Stimulated activated naive CD8-positive, alpha-beta T cell treated with anti-CD3 and anti-CD28 coated beads, Interleukin-15, Interleukin-2, amounts not matched to agents 100 ng/mL and 50 ng/mL, for 24 hours (primary cell): ENCODE data around the gene PPP2R2D.

Experiments used
- H3K27ac Mint-ChIP-seq: one replicate; pipeline ENCODE4 v1.8.0; 2021; ENCODE audit warnings: mild to moderate bottlenecking, mixed read lengths
- H3K27me3 Mint-ChIP-seq: one replicate; pipeline ENCODE4 v1.8.0; 2021; ENCODE audit warnings: mixed read lengths
- H3K36me3 Mint-ChIP-seq: one replicate; pipeline ENCODE4 v1.8.0; 2021; ENCODE audit warnings: low read depth, mixed read lengths
- H3K4me1 Mint-ChIP-seq: one replicate; pipeline ENCODE4 v1.8.0; 2021; ENCODE audit warnings: low read depth, mixed read lengths
- H3K4me3 Mint-ChIP-seq: one replicate; pipeline ENCODE4 v1.8.0; 2021; ENCODE audit warnings: mild to moderate bottlenecking, mixed read lengths
- H3K9me3 Mint-ChIP-seq: one replicate; pipeline ENCODE4 v1.8.0; 2021; ENCODE audit warnings: mixed read lengths

Gene PPP2R2D

GRCh38 chr10:131920151-131920550, 19.3 kb downstream of the PPP2R2D start:
- Mint-ChIP-seq H3K27ac (peak overlapping the region; percentile 92), H3K27me3 (no peaks in the 10 kb centered on the region), H3K9me3 (peaks cover 27% of the 10 kb centered on the region), H3K36me3 (peaks cover 64% of the 10 kb centered on the region), H3K4me1 (peaks cover 70% of the 10 kb centered on the region), H3K4me3 (no peak overlapping the region)

DNA sequence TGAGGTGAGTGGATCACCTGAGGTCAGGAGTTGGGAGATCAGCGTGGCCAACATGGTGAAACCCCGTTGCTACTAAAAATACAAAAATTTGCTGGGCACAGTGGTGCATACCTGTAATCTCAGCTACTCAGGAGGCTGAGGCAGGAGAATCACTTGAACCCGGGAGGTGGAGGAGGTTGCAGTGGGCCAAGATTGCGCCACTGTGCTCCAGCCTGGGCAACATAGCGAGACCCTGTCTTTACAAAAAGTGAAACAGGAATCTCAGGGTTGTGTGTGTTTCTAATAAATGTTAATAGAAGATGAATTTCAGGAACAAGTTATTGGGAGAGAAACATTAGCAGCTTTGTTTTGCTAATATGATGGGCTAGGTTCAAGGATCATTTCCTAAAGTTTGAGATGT, 19.9 kb downstream of the PPP2R2D start:
- H3K4me1 Mint-ChIP-seq = peaks cover 71% of the 10 kb centered on the region
- no peaks in the 10 kb centered on the region for H3K27me3 Mint-ChIP-seq
- peaks cover 65% of the 10 kb centered on the region for H3K36me3 Mint-ChIP-seq

GRCh38 chr10:131921184-131921583, 20.4 kb downstream of the PPP2R2D start:
- H3K9me3 Mint-ChIP-seq = peaks cover 27% of the 10 kb centered on the region
- peaks cover 72% of the 10 kb centered on the region for H3K4me1 Mint-ChIP-seq
- no peak overlapping the region for H3K4me3 Mint-ChIP-seq
- H3K27ac Mint-ChIP-seq = peak overlapping the region; percentile 51
- no peaks in the 10 kb centered on the region for H3K27me3 Mint-ChIP-seq
- peaks cover 66% of the 10 kb centered on the region for H3K36me3 Mint-ChIP-seq

More for the DNA sequence above, 19.9 kb downstream of the PPP2R2D start:
- Mint-ChIP-seq H3K9me3 (peaks cover 27% of the 10 kb centered on the region), H3K4me3 (no peak overlapping the region), H3K27ac (peak overlapping the region; percentile 92)

GRCh38 chr10:131923038-131923756, 22.4 kb downstream of the PPP2R2D start:
- Mint-ChIP-seq H3K36me3 (peaks cover 68% of the 10 kb centered on the region), H3K9me3 (peaks cover 24% of the 10 kb centered on the region), H3K4me3 (no peak overlapping the region), H3K4me1 (peaks cover 82% of the 10 kb centered on the region), H3K27me3 (no peaks in the 10 kb centered on the region), H3K27ac (peak overlapping the region; percentile 3)

DNA sequence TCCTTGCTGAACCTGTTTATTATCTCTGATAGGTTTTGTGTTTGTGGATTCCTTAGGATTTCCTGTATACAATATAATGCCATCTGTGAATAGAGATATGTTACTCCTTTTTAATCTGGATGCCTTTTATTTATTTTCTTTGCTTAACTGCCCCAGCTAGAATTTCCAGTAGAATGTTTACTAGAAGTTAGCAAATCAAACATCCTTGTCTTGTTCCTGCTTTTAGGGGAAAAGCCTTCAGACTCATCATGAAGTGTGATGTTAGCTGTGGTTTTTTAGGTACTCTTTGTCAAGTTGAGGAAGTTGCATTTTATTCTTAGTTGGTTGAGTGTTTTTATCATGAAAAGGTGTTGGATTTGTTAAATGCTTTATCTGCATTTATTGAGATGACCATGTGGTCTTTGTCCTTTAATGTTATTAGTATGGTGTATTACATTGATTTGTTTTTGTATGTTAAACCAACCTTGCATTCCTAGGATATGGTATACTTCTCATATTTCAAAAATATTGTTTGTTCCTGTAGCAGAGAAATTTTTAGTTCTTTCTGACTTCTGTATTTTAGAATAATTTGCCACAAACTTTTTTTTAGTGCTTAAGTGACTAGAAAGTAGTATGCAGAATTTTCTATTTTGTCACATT, 24.3 kb downstream of the PPP2R2D start:
- peaks cover 84% of the 10 kb centered on the region for H3K4me1 Mint-ChIP-seq
- H3K9me3 Mint-ChIP-seq = peaks cover 9% of the 10 kb centered on the region
- H3K27ac Mint-ChIP-seq = no peak overlapping the region
- H3K36me3 Mint-ChIP-seq = peaks cover 58% of the 10 kb centered on the region
- no peaks in the 10 kb centered on the region for H3K27me3 Mint-ChIP-seq
- no peak overlapping the region for H3K4me3 Mint-ChIP-seq

GRCh38 chr10:131925716-131926115, 24.9 kb downstream of the PPP2R2D start:
- H3K4me1 Mint-ChIP-seq = peaks cover 84% of the 10 kb centered on the region
- H3K4me3 Mint-ChIP-seq = no peak overlapping the region
- peaks cover 56% of the 10 kb centered on the region for H3K36me3 Mint-ChIP-seq
- H3K9me3 Mint-ChIP-seq = peaks cover 5% of the 10 kb centered on the region
- no peak overlapping the region for H3K27ac Mint-ChIP-seq
- no peaks in the 10 kb centered on the region for H3K27me3 Mint-ChIP-seq

DNA sequence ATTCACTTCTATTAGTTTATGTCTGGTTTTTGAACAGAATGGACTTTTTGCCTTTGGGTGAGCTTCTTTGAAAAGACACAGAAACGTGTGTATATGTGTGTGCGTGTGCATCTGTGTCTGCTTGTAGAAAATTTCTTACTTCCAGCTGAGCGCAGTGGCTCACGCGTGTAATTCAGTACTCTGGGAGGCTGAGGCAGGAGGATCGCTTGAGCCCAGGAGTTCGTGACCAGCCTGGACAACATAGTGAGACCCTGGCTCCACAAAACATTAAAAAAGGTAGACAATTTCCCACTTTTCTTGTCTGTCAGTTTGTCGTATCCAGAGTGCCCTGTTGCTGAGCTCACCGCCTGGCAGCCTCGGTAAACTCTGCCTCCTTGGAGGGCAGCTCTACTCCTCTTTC, 25.4 kb downstream of the PPP2R2D start:
- H3K9me3 Mint-ChIP-seq = peaks cover 5% of the 10 kb centered on the region
- H3K27me3 Mint-ChIP-seq = no peaks in the 10 kb centered on the region
- peaks cover 51% of the 10 kb centered on the region for H3K36me3 Mint-ChIP-seq
- no peak overlapping the region for H3K27ac Mint-ChIP-seq
- H3K4me1 Mint-ChIP-seq = peaks cover 84% of the 10 kb centered on the region
- H3K4me3 Mint-ChIP-seq = no peak overlapping the region

DNA sequence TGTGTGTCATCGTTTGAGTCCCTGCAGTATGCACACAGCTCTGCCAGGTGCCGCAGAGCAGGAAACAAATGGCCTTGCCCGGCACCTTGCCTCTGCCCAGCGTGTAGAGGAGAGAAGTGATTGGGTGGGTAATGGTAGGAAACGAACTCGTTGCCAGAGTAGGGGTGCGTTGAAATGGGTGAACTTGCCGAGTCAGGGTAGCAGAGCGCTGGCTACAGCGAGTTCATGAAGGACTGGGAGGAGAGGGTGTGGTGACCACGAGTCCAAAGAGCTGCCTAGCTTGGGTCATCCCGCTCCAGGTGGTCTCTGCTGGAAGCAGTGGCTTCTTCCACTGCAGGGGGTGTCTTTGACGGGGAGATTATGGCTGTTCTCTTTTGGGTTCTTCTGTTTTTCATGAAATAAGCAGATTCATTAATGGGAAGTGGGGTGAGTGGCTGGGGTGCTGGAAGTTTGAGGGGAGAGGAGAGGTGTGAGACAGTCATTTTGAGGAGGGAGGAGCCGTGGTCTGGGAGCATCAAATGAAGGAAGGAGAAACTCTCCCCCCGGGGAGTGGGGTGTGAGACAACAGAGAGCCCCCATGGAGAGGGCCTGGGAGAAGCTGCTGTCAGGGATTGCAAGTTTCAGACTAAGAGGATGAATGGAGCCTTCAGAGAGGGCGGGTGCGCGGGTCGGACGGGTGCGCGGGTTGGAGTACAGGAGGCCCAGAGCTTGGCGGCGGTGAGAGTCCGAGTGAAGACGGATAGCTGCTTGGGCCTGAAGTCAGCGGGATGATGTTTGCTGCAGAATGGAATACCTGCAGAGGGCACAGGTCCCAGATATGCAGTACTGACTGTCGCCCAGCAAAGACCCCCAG, 26.2 kb downstream of the PPP2R2D start:
- Mint-ChIP-seq H3K36me3 (peaks cover 44% of the 10 kb centered on the region), H3K9me3 (peaks cover 5% of the 10 kb centered on the region), H3K27ac (no peak overlapping the region), H3K4me1 (peaks cover 82% of the 10 kb centered on the region), H3K27me3 (no peaks in the 10 kb centered on the region), H3K4me3 (peak overlapping the region; percentile 5)

GRCh38 chr10:131928248-131929095, 27.7 kb downstream of the PPP2R2D start:
- Mint-ChIP-seq H3K9me3 (peaks cover under 1% of the 10 kb centered on the region), H3K4me1 (peaks cover 81% of the 10 kb centered on the region), H3K27me3 (no peaks in the 10 kb centered on the region), H3K36me3 (peaks cover 37% of the 10 kb centered on the region), H3K4me3 (peak overlapping the region; percentile 68), H3K27ac (peak overlapping the region; percentile 84)

DNA sequence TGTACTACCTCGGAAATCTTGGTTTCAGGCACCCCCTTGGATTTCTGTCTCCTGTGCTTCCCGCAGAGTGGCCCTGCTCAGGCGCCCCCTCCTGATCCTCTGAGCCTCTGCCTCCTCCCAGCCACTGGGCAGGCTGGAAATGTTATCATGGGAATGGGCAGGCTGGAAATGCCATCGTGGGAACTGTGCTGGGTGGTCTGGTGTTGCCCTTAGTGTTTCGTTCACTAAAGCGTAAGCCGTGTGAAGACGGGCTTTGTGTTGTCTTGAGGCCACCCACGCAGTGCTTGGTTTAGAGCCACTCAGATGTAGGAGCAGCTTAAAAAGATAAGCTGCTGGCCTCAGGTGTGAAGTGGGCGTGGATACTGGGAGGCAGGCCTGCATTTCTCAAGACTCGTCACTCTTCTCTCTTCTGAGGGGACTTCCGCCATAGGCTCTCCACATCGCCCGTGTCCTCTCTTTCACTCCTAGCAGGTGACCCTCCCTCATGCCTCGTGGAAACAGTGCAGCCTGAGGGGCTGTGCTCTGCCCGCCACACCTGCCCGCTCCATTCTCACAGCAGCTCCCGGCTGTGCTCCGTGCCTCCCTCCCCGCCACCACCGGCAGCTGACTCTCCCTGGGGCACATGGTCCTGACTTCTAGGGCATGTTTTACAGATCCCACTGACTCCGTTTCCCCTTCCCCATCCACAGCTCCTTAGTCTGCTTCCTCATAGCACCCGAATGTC, 28.5 kb downstream of the PPP2R2D start:
- peaks cover 85% of the 10 kb centered on the region for H3K4me1 Mint-ChIP-seq

GRCh38 chr10:131930150-131930549, 29.3 kb downstream of the PPP2R2D start:
- Mint-ChIP-seq H3K36me3 (peaks cover 35% of the 10 kb centered on the region), H3K27me3 (no peaks in the 10 kb centered on the region), H3K27ac (no peak overlapping the region), H3K4me1 (peaks cover 86% of the 10 kb centered on the region), H3K4me3 (no peak overlapping the region), H3K9me3 (no peaks in the 10 kb centered on the region)

More for the DNA sequence above, 28.5 kb downstream of the PPP2R2D start:
- H3K36me3 Mint-ChIP-seq = peaks cover 39% of the 10 kb centered on the region
- H3K27me3 Mint-ChIP-seq = no peaks in the 10 kb centered on the region
- H3K4me3 Mint-ChIP-seq = peak overlapping the region; percentile 1
- H3K9me3 Mint-ChIP-seq = no peaks in the 10 kb centered on the region
- no peak overlapping the region for H3K27ac Mint-ChIP-seq

DNA sequence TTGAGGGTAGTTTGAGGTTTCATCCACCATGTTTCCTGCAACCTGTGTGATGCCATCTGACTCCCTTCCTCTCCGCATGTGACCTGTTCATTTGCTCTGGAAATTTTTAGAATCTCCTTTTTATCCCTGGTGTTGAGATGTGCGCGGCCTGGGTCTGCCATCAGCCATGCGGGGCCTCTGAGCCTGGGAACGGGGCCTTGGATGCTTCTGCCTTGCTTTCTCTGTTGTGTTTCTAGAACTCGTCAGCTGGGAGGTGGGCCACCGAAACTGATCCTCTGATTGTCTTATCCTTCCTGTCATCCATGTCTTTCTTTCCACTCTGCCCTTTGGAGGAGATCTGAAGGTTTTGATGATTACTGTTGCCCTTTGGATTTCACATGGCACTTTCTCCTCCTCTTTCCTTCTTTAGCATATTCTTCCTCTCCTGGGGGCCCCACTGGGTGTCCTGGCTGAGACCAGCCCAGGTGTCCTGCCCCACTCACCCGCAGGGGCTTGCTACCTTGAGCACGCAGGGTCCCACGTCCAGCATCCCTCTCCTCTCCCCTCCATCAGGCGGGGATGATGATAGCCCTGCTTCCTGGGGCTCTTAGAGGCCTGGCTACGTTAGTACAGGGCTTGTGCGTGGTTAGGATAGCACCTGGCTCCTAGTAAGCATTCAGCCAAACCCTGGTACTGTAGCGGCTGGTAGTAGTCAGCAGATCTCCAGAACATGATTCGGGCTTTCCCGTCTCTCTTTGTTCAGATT, 29.9 kb downstream of the PPP2R2D start:
- no peak overlapping the region for H3K27ac Mint-ChIP-seq
- H3K4me1 Mint-ChIP-seq = peaks cover 82% of the 10 kb centered on the region
- H3K4me3 Mint-ChIP-seq = no peak overlapping the region

DNA sequence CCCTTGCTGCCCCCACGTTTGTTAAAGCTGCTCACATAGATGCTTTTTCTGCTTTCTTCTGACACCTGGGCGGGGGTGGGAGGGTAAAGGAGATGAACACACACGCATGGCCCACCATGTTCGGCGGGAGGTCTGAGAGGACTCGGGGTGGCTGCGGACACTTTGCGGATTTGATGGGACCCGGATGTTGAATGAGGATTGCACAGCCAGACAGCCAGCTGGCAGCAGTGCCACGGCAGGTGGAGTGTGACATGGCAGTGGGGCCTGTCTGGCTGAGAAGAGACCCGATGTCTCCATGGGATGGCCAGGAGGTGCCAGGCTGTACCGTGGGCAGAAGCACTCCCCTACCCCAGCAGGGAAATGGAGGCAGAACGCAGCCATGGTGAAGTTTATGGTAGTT, 31.2 kb downstream of the PPP2R2D start:
- H3K36me3 Mint-ChIP-seq = peaks cover 21% of the 10 kb centered on the region
- H3K9me3 Mint-ChIP-seq = no peaks in the 10 kb centered on the region
- H3K4me1 Mint-ChIP-seq = peaks cover 70% of the 10 kb centered on the region
- H3K4me3 Mint-ChIP-seq = no peak overlapping the region
- H3K27me3 Mint-ChIP-seq = no peaks in the 10 kb centered on the region
- H3K27ac Mint-ChIP-seq = no peak overlapping the region

More for the DNA sequence above, 29.9 kb downstream of the PPP2R2D start:
- no peaks in the 10 kb centered on the region for H3K27me3 Mint-ChIP-seq
- H3K36me3 Mint-ChIP-seq = peaks cover 28% of the 10 kb centered on the region
- no peaks in the 10 kb centered on the region for H3K9me3 Mint-ChIP-seq
